SK-N-SH treated with all-trans-retinoic acid at 6 μM for 48 hours (cell line): Measurements from ENCODE around the gene APBB1.

ENCODE experiments used
- ATAC-seq: fragments of 200-7000 bp; cut with Tn5 transposase; 3 replicates; pipeline ENCODE4 v1.9.1; 2020; ENCODE audit warnings: mild to moderate bottlenecking, moderate library complexity
- CSDC2 ChIP-seq: fragments of 250-450 bp; sonication (Bioruptor Pico); IDR thresholded peaks from 2 replicates; pipeline ENCODE4 v1.5.0; 2020; ENCODE audit warnings: mild to moderate bottlenecking, moderate library complexity
- ESRRG ChIP-seq: fragments of 250-450 bp; sonication (Bioruptor Pico); IDR thresholded peaks from 2 replicates; pipeline ENCODE4 v1.6.1; 2021; ENCODE audit warnings: mild to moderate bottlenecking
- GLIS3 ChIP-seq: fragments of 250-450 bp; sonication (Bioruptor Pico); IDR thresholded peaks from 2 replicates; pipeline ENCODE4 v1.5.0; 2020; ENCODE audit warnings: mild to moderate bottlenecking, moderate library complexity
- ISL1 ChIP-seq: fragments of 250-450 bp; sonication (Bioruptor Pico); IDR thresholded peaks from 2 replicates; pipeline ENCODE4 v2.1.2; 2022; ENCODE audit warnings: mild to moderate bottlenecking, moderate library complexity
- OSR1 ChIP-seq: fragments of 250-450 bp; sonication (Bioruptor Pico); IDR thresholded peaks from 2 replicates; pipeline ENCODE4 v1.8.0; 2022; ENCODE audit warnings: moderate library complexity, mild to moderate bottlenecking, inconsistent platforms
- RARB ChIP-seq: fragments of 250-450 bp; sonication (Bioruptor Pico); IDR thresholded peaks from 2 replicates; pipeline ENCODE4 v1.8.0; 2021; ENCODE audit warnings: mild to moderate bottlenecking, moderate library complexity
- SNAI2 ChIP-seq: fragments of 250-450 bp; sonication (Bioruptor Pico); IDR thresholded peaks from 2 replicates; pipeline ENCODE4 v1.5.0; 2020; ENCODE audit warnings: mild to moderate bottlenecking, moderate library complexity
- TCF4 ChIP-seq: fragments of 250-450 bp; sonication (Bioruptor Pico); IDR thresholded peaks from 2 replicates; pipeline ENCODE4 v1.8.0; 2021; ENCODE audit warnings: mild to moderate bottlenecking, moderate library complexity, borderline replicate concordance
- TOX ChIP-seq: fragments of 250-450 bp; sonication (Bioruptor Pico); IDR thresholded peaks from 2 replicates; pipeline ENCODE4 v1.8.0; 2021; ENCODE audit warnings: mild to moderate bottlenecking, moderate library complexity, borderline replicate concordance
- ZC3H10 ChIP-seq: fragments of 250-450 bp; sonication (Bioruptor Pico); IDR thresholded peaks from 2 replicates; pipeline ENCODE4 v1.5.1; 2021; ENCODE audit warnings: mild to moderate bottlenecking, moderate library complexity
- ZFP3 ChIP-seq: fragments of 250-450 bp; sonication (Bioruptor Pico); IDR thresholded peaks from 2 replicates; pipeline ENCODE4 v1.5.0; 2020; ENCODE audit warnings: mild to moderate bottlenecking, moderate library complexity
- ZFP30 ChIP-seq: fragments of 450-650 bp; formaldehyde crosslinking; IDR thresholded peaks from 2 replicates; pipeline ENCODE4 v1.5.0; 2022; ENCODE audit warnings: mild to moderate bottlenecking, moderate library complexity
- ZNF565 ChIP-seq: fragments of 450-650 bp; formaldehyde crosslinking; conservative IDR thresholded peaks from 2 replicates; pipeline ENCODE4 v1.5.0; 2020; ENCODE audit warnings: low read depth, mild to moderate bottlenecking, moderate library complexity
- ZNF70 ChIP-seq: fragments of 450-650 bp; formaldehyde crosslinking; IDR thresholded peaks from 2 replicates; pipeline ENCODE4 v1.5.0; 2020; ENCODE audit warnings: mild to moderate bottlenecking, moderate library complexity
- ZNF8 ChIP-seq: fragments of 450-650 bp; formaldehyde crosslinking; IDR thresholded peaks from 2 replicates; pipeline ENCODE4 v1.5.0; 2020; ENCODE audit warnings: mild to moderate bottlenecking, moderate library complexity
- TF ChIP-seq, protein P1 (sequence below): fragments of 250-450 bp; sonication (Bioruptor Pico); IDR thresholded peaks from 2 replicates; pipeline ENCODE4 v1.5.1; 2021; ENCODE audit warnings: mild to moderate bottlenecking, moderate library complexity
- TF ChIP-seq, protein P2 (sequence below): fragments of 250-450 bp; sonication (Bioruptor Pico); IDR thresholded peaks from 2 replicates; pipeline ENCODE4 v1.8.0; 2020; ENCODE audit warnings: mild to moderate bottlenecking, moderate library complexity, borderline replicate concordance
- TF ChIP-seq, protein P3 (sequence below): fragments of 250-450 bp; sonication (Bioruptor Pico); IDR thresholded peaks from 2 replicates; pipeline ENCODE4 v1.8.0; 2021; ENCODE audit warnings: low read depth, mild to moderate bottlenecking, moderate library complexity, borderline replicate concordance
- TF ChIP-seq, protein P4 (sequence below): fragments of 250-450 bp; sonication (Bioruptor Pico); IDR thresholded peaks from 2 replicates; pipeline ENCODE4 v1.5.1; 2020; ENCODE audit warnings: low read depth, mild to moderate bottlenecking, moderate library complexity

Gene APBB1

DNA sequence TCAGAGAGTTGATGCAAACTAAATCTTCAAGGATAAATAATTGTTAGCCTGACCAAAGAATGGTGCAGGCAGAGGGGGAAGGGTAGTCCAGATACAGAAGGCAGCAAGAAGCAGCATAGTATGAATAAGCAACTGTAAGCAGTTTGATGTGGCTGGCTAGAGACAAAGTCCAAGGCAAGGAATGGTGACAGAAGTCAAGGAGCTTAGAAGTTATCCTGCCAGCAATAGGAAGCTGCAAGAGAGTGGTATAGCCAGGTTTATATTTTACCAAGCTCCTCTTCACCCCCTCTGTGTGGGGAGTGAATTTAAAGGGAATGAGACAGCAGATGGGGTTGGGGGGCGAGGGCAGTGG lies 40.2 kb upstream of the APBB1 start (continued):
- TF ChIP-seq, protein P1, sequence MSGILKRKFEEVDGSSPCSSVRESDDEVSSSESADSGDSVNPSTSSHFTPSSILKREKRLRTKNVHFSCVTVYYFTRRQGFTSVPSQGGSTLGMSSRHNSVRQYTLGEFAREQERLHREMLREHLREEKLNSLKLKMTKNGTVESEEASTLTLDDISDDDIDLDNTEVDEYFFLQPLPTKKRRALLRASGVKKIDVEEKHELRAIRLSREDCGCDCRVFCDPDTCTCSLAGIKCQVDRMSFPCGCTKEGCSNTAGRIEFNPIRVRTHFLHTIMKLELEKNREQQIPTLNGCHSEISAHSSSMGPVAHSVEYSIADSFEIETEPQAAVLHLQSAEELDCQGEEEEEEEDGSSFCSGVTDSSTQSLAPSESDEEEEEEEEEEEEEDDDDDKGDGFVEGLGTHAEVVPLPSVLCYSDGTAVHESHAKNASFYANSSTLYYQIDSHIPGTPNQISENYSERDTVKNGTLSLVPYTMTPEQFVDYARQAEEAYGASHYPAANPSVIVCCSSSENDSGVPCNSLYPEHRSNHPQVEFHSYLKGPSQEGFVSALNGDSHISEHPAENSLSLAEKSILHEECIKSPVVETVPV (CRISPR knock-in tag) = no peak
- TF ChIP-seq CSDC2 (CRISPR knock-in tag) (no peak), ZFP3 (CRISPR knock-in tag) (no peak), GLIS3 (CRISPR knock-in tag) (no peak), ZNF8 (no peak), ESRRG (CRISPR knock-in tag) (no peak)

DNA sequence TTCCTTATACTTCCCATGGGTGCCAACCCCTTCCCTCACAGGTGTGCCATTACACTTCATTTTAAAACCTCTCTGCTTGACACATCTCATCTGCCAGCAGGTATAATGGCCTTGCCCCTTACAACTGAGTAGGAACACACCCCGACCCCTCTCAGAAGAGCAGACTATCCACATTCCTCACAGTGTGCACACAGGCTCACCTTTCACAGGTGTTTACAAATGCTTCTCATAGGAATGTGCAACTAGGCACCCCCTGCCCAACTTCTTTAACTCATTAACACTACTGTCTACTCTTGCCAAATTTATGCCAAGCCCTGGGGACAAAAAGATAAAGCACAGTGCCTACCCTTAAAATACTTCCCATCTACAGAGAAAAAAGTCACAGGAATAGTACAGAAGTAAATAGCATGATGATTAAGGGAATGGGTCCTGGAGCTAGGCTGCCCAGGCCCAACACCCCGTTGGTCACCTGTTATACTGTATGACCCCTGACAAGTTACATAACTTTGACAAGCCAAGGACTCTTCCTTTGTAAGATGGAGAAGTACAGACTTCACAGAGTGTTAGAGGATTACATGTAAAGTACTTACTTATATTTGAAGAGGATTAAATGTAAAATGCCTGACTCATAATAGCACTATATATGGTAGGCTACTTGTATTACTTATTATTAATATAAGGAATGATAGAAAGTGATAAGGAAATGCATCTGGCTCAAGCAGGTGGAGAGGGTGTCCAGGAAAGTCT lies 39.6 kb upstream of the APBB1 start:
- no peak for ATAC-seq

DNA sequence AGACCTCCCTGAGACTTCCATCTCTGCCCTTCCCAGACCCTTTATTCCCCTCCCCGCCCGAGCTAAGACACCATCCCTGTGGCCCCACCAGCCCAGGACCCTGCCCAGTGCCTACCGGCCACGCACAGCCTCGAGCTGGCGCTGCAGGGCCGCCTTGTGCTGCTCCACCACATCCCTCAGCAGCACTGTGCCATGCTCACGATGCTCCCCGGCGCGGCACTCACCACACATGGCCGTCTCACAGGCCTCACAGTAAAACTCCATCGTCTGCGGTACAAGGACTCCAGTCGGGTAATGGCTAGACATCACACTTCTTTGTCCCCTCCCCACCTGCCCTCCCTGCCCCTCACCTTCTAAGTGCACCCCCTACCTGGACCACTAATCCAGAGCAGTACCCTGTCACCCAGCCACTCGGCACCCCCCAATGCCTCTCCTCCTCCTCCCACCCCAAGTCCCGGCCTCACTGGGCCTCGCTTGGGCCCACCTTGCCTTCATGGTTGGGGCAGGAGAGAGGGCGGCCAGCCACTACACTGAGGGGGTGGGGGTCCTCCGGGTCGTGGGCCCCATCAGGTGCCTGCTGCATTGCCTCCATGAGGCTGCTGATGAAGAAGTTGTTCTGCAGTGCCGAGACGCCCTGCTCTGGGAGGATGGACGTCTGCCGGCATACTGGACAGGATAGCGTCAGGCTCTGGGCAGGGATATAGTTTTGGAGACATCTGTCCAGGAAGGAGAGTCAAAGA lies 38.9 kb upstream of the APBB1 start:
- TF ChIP-seq, protein P2, sequence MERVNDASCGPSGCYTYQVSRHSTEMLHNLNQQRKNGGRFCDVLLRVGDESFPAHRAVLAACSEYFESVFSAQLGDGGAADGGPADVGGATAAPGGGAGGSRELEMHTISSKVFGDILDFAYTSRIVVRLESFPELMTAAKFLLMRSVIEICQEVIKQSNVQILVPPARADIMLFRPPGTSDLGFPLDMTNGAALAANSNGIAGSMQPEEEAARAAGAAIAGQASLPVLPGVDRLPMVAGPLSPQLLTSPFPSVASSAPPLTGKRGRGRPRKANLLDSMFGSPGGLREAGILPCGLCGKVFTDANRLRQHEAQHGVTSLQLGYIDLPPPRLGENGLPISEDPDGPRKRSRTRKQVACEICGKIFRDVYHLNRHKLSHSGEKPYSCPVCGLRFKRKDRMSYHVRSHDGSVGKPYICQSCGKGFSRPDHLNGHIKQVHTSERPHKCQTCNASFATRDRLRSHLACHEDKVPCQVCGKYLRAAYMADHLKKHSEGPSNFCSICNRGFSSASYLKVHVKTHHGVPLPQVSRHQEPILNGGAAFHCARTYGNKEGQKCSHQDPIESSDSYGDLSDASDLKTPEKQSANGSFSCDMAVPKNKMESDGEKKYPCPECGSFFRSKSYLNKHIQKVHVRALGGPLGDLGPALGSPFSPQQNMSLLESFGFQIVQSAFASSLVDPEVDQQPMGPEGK (CRISPR knock-in tag) = no peak
- TF ChIP-seq TOX (CRISPR knock-in tag) (no peak), ZFP30 (CRISPR knock-in tag) (no peak), CSDC2 (CRISPR knock-in tag) (no peak), ISL1 (no peak), RARB (CRISPR knock-in tag) (no peak), SNAI2 (CRISPR knock-in tag) (no peak), GLIS3 (CRISPR knock-in tag) (no peak), ZC3H10 (CRISPR knock-in tag) (no peak), TCF4 (CRISPR knock-in tag) (no peak), ZNF70 (CRISPR knock-in tag) (no peak), ZNF565 (CRISPR knock-in tag) (no peak)
- TF ChIP-seq, protein P1 (CRISPR knock-in tag) = no peak
- TF ChIP-seq, protein P3, sequence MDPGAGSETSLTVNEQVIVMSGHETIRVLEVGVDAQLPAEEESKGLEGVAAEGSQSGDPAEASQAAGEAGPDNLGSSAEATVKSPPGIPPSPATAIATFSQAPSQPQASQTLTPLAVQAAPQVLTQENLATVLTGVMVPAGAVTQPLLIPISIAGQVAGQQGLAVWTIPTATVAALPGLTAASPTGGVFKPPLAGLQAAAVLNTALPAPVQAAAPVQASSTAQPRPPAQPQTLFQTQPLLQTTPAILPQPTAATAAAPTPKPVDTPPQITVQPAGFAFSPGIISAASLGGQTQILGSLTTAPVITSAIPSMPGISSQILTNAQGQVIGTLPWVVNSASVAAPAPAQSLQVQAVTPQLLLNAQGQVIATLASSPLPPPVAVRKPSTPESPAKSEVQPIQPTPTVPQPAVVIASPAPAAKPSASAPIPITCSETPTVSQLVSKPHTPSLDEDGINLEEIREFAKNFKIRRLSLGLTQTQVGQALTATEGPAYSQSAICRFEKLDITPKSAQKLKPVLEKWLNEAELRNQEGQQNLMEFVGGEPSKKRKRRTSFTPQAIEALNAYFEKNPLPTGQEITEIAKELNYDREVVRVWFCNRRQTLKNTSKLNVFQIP (CRISPR knock-in tag) = no peak
- no peak for ATAC-seq

More for the DNA sequence above, 39.6 kb upstream of the APBB1 start:
- no peak for TF ChIP-seq ZNF565 (CRISPR knock-in tag)
- no peak for TF ChIP-seq CSDC2 (CRISPR knock-in tag)
- TF ChIP-seq OSR1 (CRISPR knock-in tag) = no peak
- TF ChIP-seq, protein P4, sequence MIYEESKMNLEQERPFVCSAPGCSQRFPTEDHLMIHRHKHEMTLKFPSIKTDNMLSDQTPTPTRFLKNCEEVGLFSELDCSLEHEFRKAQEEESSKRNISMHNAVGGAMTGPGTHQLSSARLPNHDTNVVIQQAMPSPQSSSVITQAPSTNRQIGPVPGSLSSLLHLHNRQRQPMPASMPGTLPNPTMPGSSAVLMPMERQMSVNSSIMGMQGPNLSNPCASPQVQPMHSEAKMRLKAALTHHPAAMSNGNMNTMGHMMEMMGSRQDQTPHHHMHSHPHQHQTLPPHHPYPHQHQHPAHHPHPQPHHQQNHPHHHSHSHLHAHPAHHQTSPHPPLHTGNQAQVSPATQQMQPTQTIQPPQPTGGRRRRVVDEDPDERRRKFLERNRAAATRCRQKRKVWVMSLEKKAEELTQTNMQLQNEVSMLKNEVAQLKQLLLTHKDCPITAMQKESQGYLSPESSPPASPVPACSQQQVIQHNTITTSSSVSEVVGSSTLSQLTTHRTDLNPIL (CRISPR knock-in tag) = no peak
- TF ChIP-seq, protein P3 (CRISPR knock-in tag) = no peak
- no peak for TF ChIP-seq ZFP3 (CRISPR knock-in tag)
